Smooth muscle cell (in vitro differentiated cells): Measurements from ENCODE around the gene STXBP5L. TPM values are rescaled to one million over a fixed set of nuclear protein-coding genes. Genes with fewer than 3 reads are reported as not detected.

ENCODE experiments used
- DNase-seq: peaks from one replicate; lab custom pipeline; 2025; ENCODE audit not compliant: unreplicated experiment; lab: John Stamatoyannopoulos, UW
- H2AFZ ChIP-seq: fragments of 200-600 bp; sonication (generic); 2 replicates; pipeline ENCODE4 v1.6.0; 2016; ENCODE audit warnings: antibody characterized with exemption, low read depth, mild to moderate bottlenecking
- H3F3A ChIP-seq: fragments of 200-600 bp; sonication (generic); 2 replicates; pipeline ENCODE4 v1.6.0; 2017; ENCODE audit warnings: antibody characterized with exemption, low read depth
- H3K27ac ChIP-seq: fragments of 200-600 bp; sonication (generic); 2 replicates; pipeline ENCODE4 v1.5.1; 2016; ENCODE audit warnings: low read depth, mild to moderate bottlenecking
- H3K27me3 ChIP-seq: fragments of 200-600 bp; sonication (generic); 2 replicates; pipeline ENCODE4 v1.6.1; 2016; ENCODE audit warnings: low read depth, mild to moderate bottlenecking
- H3K36me3 ChIP-seq: fragments of 200-600 bp; sonication (generic); 2 replicates; pipeline ENCODE4 v1.5.1; 2016; ENCODE audit warnings: low read depth
- H3K4me1 ChIP-seq: fragments of 200-600 bp; sonication (generic); 2 replicates; pipeline ENCODE4 v1.5.1; 2016; ENCODE audit warnings: low read depth
- H3K4me2 ChIP-seq: fragments of 200-600 bp; sonication (generic); 2 replicates; pipeline ENCODE4 v1.6.0; 2016; ENCODE audit warnings: mild to moderate bottlenecking
- H3K4me3 ChIP-seq: fragments of 200-600 bp; sonication (generic); 2 replicates; pipeline ENCODE4 v1.5.1; 2016; ENCODE audit warnings: mild to moderate bottlenecking
- H3K79me2 ChIP-seq: fragments of 200-600 bp; sonication (generic); 2 replicates; pipeline ENCODE4 v1.6.0; 2016; ENCODE audit warnings: low read depth, mild to moderate bottlenecking
- H3K9ac ChIP-seq: fragments of 200-600 bp; sonication (generic); 2 replicates; pipeline ENCODE4 v1.6.0; 2016; ENCODE audit warnings: low read depth
- H3K9me3 ChIP-seq: fragments of 200-600 bp; sonication (generic); replicated peaks from 2 replicates; pipeline ENCODE4 v1.5.1; 2016; ENCODE audit warnings: low read depth
- H4K20me1 ChIP-seq: fragments of 200-600 bp; sonication (generic); 2 replicates; pipeline ENCODE4 v1.6.0; 2016; ENCODE audit warnings: low read depth
- WGBS: methylation state at CpG from one replicate; pipeline ENCODE4 v1.1.7; 2016; ENCODE audit warnings: low lambda C conversion rate; 5-methylcytosine and 5-hydroxymethylcytosine counted together
- polyA plus RNA-seq: library from polyadenylated mRNA; unstranded; fragments of >200 nt; fragmentation: Nextera tagmentation; extraction: Ambion mirVana; gene quantifications from 2 replicates; pipeline ENCODE4 v1.2.1, GENCODE V29; 2016
- total RNA-seq: library from RNA; depleted of rRNA; stranded (reverse); fragments of >200 nt; gene quantifications from 2 replicates; pipeline ENCODE4 v1.2.3, GENCODE V29; 2014
- TF ChIP-seq, protein P1 (sequence below): fragments of 200-600 bp; sonication (generic); IDR thresholded peaks from 2 replicates; pipeline ENCODE4 v1.5.1; 2017; ENCODE audit warnings: borderline replicate concordance, mild to moderate bottlenecking, antibody characterized with exemption; ENCODE audit not compliant: insufficient read depth, poor library complexity, severe bottlenecking

The STXBP5L gene
- total and polyA plus RNA-seq, 2 experiments from 2014 or later = 3.3 to 10.3 TPM

- H2AFZ ChIP-seq = no peak overlapping the region
- TF ChIP-seq, protein P1, sequence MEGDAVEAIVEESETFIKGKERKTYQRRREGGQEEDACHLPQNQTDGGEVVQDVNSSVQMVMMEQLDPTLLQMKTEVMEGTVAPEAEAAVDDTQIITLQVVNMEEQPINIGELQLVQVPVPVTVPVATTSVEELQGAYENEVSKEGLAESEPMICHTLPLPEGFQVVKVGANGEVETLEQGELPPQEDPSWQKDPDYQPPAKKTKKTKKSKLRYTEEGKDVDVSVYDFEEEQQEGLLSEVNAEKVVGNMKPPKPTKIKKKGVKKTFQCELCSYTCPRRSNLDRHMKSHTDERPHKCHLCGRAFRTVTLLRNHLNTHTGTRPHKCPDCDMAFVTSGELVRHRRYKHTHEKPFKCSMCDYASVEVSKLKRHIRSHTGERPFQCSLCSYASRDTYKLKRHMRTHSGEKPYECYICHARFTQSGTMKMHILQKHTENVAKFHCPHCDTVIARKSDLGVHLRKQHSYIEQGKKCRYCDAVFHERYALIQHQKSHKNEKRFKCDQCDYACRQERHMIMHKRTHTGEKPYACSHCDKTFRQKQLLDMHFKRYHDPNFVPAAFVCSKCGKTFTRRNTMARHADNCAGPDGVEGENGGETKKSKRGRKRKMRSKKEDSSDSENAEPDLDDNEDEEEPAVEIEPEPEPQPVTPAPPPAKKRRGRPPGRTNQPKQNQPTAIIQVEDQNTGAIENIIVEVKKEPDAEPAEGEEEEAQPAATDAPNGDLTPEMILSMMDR = no peak
- H3K27me3 ChIP-seq = no peaks in the 10 kb centered on the region
- WGBS = 85% methylated on average over 2 of the region's 2 CpGs
- no peak for DNase-seq
- H3K9ac ChIP-seq = no peak overlapping the region
- H3F3A ChIP-seq = no peaks in the 10 kb centered on the region
- H3K27ac ChIP-seq = no peak overlapping the region
- no peaks in the 10 kb centered on the region for H3K79me2 ChIP-seq
- no peak overlapping the region for H3K4me3 ChIP-seq
- H3K9me3 ChIP-seq = no peaks in the 10 kb centered on the region
- no peaks in the 10 kb centered on the region for H3K36me3 ChIP-seq
- H4K20me1 ChIP-seq = no peaks in the 10 kb centered on the region
- no peak overlapping the region for H3K4me2 ChIP-seq
- H3K4me1 ChIP-seq = no peaks in the 10 kb centered on the region
Observed at GRCh38 chr3:121252676-121253075, 344.7 kb downstream of the STXBP5L start.

DNA sequence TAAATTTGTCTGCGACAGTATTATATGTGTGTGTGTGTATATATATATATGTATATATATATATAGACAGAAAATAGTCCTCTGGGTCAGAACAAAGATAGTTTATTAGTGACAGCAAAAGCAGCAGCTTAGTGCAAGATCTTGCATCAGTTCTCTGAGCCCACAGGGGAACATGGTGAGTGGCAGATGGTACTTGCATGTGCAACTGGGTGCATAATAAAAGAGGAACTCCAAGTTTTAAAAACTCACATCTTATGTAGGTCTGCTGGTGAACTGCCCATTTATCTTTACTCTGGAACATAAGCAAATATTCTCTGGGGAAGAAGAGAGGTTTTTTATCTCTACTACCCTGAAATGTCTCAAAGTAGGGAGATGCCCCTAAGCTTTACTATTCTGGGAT is 361.4 kb downstream of the STXBP5L start:
- H3K9ac ChIP-seq = no peak overlapping the region
- no peaks in the 10 kb centered on the region for H3K27me3 ChIP-seq
- H3K4me2 ChIP-seq = no peak overlapping the region
- no peaks in the 10 kb centered on the region for H3K36me3 ChIP-seq
- H3K4me1 ChIP-seq = no peaks in the 10 kb centered on the region
- TF ChIP-seq, protein P1 = no peak
- no peaks in the 10 kb centered on the region for H3K79me2 ChIP-seq
- H4K20me1 ChIP-seq = no peaks in the 10 kb centered on the region
- DNase-seq = no peak
- H3K9me3 ChIP-seq = no peaks in the 10 kb centered on the region
- no peak overlapping the region for H2AFZ ChIP-seq
- 95% methylated on average over 1 of the region's 1 CpG for WGBS
- no peak overlapping the region for H3K27ac ChIP-seq
- H3F3A ChIP-seq = no peaks in the 10 kb centered on the region
- no peak overlapping the region for H3K4me3 ChIP-seq

DNA sequence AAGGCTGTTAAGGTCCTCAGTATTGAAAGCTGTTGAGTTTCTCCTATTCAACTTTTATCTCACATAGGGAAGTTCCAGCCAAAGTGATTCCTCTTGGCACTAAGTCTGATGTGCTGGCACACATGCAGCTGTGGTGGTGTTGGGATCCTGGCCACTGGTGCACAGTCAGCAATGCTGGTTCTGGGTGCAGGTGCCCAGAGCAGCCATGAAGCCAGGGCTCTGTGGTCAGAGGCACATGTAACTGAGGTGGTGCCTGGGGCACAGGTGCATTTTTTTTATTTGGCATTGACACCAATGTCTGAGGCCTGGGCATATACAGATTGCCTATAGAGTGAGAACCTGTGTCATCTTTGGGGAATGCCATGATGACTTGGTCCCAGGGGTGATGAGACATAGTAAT is 366.4 kb downstream of the STXBP5L start:
- Histone ChIP-seq H3K9ac (no peak overlapping the region), H4K20me1 (no peaks in the 10 kb centered on the region), H3F3A (no peaks in the 10 kb centered on the region), H2AFZ (no peak overlapping the region), H3K9me3 (no peaks in the 10 kb centered on the region), H3K27me3 (no peaks in the 10 kb centered on the region), H3K4me2 (no peak overlapping the region), H3K27ac (no peak overlapping the region), H3K4me1 (no peaks in the 10 kb centered on the region), H3K79me2 (no peaks in the 10 kb centered on the region), H3K4me3 (no peak overlapping the region), H3K36me3 (no peaks in the 10 kb centered on the region)
- DNase-seq = no peak
- TF ChIP-seq, protein P1 = no peak

DNA sequence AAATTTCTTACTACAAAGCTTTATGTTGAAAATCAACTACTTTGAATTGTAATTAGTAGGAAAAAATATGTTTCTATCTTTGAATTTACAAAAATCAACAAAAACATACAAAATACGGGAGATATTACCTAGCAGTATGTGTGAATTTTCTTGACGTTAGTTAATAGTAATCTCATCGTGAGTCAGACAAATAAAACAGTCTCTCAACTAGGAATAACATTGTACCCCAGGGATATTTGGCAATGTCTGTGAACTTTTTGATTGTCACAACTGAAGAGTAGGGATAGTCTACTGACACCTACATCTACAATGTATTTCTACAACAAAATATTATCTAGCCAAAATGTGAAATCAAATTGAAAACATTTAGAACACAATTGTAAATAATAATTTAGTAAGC is 387.4 kb downstream of the STXBP5L start:
- DNase-seq = no peak
- TF ChIP-seq, protein P1 = no peak
- Histone ChIP-seq H2AFZ (no peak overlapping the region), H3K4me1 (no peaks in the 10 kb centered on the region), H3K9ac (no peak overlapping the region), H4K20me1 (no peaks in the 10 kb centered on the region), H3K36me3 (no peaks in the 10 kb centered on the region), H3K4me3 (no peak overlapping the region), H3K4me2 (no peak overlapping the region), H3F3A (no peaks in the 10 kb centered on the region), H3K79me2 (no peaks in the 10 kb centered on the region), H3K9me3 (no peaks in the 10 kb centered on the region), H3K27ac (no peak overlapping the region), H3K27me3 (no peaks in the 10 kb centered on the region)
- 87% methylated on average over 3 of the region's 3 CpGs for WGBS
